Vagina (tissue), 2 donors: Measurements from ENCODE around the gene PNP.

Source experiments
- CTCF ChIP-seq, 3 experiments: fragments of 450-650 bp in 2 of 3; fragments of 200-600 bp in 1 of 3; sonication (generic) in 1 of 3; IDR thresholded peaks; one replicate each; pipeline ENCODE4 v1.5.1; 2017 to 2019; ENCODE audit warnings: antibody characterized with exemption in 3 of 3, mild to moderate bottlenecking in 2 of 3, moderate library complexity in 2 of 3
- POLR2A ChIP-seq, 2 donors: fragments of 450-650 bp; IDR thresholded peaks; one replicate each; pipeline ENCODE4 v1.6.1; 2017; ENCODE audit warnings: antibody characterized with exemption in 2 of 2, mild to moderate bottlenecking in 2 of 2, moderate library complexity in 2 of 2

GRCh38 chr14:20419419-20419818 lies 49.8 kb upstream of the PNP start:
- TF ChIP-seq CTCF (IDR thresholded peaks at IDR 0.05) (no peak), POLR2A (IDR thresholded peaks at IDR 0.05) (no peak)
